WTC11 (cell line): Measurements from ENCODE around the gene SRPK3. TPM values are rescaled to one million over a fixed set of nuclear protein-coding genes. Genes with fewer than 3 reads are reported as not detected.

Experiments used
- ATAC-seq: fragments of 200-7000 bp; cut with Tn5 transposase; 2 replicates; pipeline ENCODE4 v1.10.0; 2021; ENCODE audit warnings: mild to moderate bottlenecking, moderate library complexity
- CTCF ChIA-PET: fragments of 300-600 bp; sonication (Branson Sonifier 250); formaldehyde crosslinking; loops from one replicate; lab custom pipeline; 2021; ENCODE audit warnings: antibody characterized with exemption; lab: Charles Lee
- POLR2A ChIA-PET: fragments of 350-600 bp; sonication (Branson Sonifier 250); formaldehyde crosslinking; loops from one replicate; lab custom pipeline; 2021; ENCODE audit warnings: antibody characterized with exemption; lab: Charles Lee
- DNase-seq: peaks from one replicate; pipeline ENCODE4 v3.0.0; 2021; ENCODE audit warnings: low spot score
- H3K27ac Mint-ChIP-seq: 2 replicates; pipeline ENCODE4 v1.8.0; 2021; ENCODE audit warnings: mixed read lengths
- H3K27me3 Mint-ChIP-seq: 2 replicates; pipeline ENCODE4 v1.8.0; 2021; ENCODE audit warnings: low read depth, mild to moderate bottlenecking, moderate library complexity, mixed read lengths
- H3K36me3 Mint-ChIP-seq: 2 replicates; pipeline ENCODE4 v1.8.0; 2021; ENCODE audit warnings: mixed read lengths
- H3K4me1 Mint-ChIP-seq: 2 replicates; pipeline ENCODE4 v1.8.0; 2022; ENCODE audit warnings: mixed read lengths
- H3K4me3 Mint-ChIP-seq: 2 replicates; pipeline ENCODE4 v1.8.0; 2021; ENCODE audit warnings: mild to moderate bottlenecking, moderate library complexity, mixed read lengths
- H3K9me3 Mint-ChIP-seq: 2 replicates; pipeline ENCODE4 v1.8.0; 2021; ENCODE audit warnings: mixed read lengths
- MXD4 ChIP-seq: fragments of 250-450 bp; sonication (Bioruptor Pico); IDR thresholded peaks from 2 replicates; pipeline ENCODE4 v1.8.0; 2021; ENCODE audit warnings: mild to moderate bottlenecking, moderate library complexity, borderline replicate concordance
- RORB ChIP-seq: fragments of 250-450 bp; sonication (Bioruptor Pico); IDR thresholded peaks from 2 replicates; pipeline ENCODE4 v1.9.0; 2021; ENCODE audit warnings: mild to moderate bottlenecking
- SP1 ChIP-seq: sonication (generic); formaldehyde crosslinking; conservative IDR thresholded peaks from 2 replicates; pipeline ENCODE4 v1.8.1; 2022; ENCODE audit warnings: missing genetic modification reagents
- total RNA-seq: library from RNA; stranded (reverse); gene quantifications from 3 replicates; pipeline ENCODE4 v1.2.3, GENCODE V29; 2021
- TF ChIP-seq, protein P1 (sequence below): fragments of 250-450 bp; sonication (Bioruptor Pico); conservative IDR thresholded peaks from 2 replicates; pipeline ENCODE4 v1.9.0; 2021; ENCODE audit warnings: mild to moderate bottlenecking
- TF ChIP-seq, protein P2 (sequence below): sonication (generic); formaldehyde crosslinking; IDR thresholded peaks from 2 replicates; pipeline ENCODE4 v1.8.1; 2022; ENCODE audit warnings: missing genetic modification reagents, borderline replicate concordance
- TF ChIP-seq, protein P3 (sequence below): sonication (generic); formaldehyde crosslinking; IDR thresholded peaks from 2 replicates; pipeline ENCODE4 v1.8.0; 2022; ENCODE audit warnings: mild to moderate bottlenecking, missing genetic modification reagents
- TF ChIP-seq, protein P4 (sequence below): sonication (generic); formaldehyde crosslinking; IDR thresholded peaks from 2 replicates; pipeline ENCODE4 v1.8.1; 2023; ENCODE audit warnings: mild to moderate bottlenecking, missing genetic modification reagents, borderline replicate concordance
- TF ChIP-seq, protein P5 (sequence below): sonication (generic); formaldehyde crosslinking; IDR thresholded peaks from 2 replicates; pipeline ENCODE4 v1.8.1; 2023; ENCODE audit warnings: mild to moderate bottlenecking, moderate library complexity, missing genetic modification reagents
- TF ChIP-seq, protein P6 (sequence below): fragments of 200-600 bp; IDR thresholded peaks from 2 replicates; pipeline ENCODE4 v1.8.0; 2022; ENCODE audit warnings: antibody characterized with exemption

The SRPK3 gene
- total RNA-seq, 1 experiment from 2014 or later = not detected

DNA sequence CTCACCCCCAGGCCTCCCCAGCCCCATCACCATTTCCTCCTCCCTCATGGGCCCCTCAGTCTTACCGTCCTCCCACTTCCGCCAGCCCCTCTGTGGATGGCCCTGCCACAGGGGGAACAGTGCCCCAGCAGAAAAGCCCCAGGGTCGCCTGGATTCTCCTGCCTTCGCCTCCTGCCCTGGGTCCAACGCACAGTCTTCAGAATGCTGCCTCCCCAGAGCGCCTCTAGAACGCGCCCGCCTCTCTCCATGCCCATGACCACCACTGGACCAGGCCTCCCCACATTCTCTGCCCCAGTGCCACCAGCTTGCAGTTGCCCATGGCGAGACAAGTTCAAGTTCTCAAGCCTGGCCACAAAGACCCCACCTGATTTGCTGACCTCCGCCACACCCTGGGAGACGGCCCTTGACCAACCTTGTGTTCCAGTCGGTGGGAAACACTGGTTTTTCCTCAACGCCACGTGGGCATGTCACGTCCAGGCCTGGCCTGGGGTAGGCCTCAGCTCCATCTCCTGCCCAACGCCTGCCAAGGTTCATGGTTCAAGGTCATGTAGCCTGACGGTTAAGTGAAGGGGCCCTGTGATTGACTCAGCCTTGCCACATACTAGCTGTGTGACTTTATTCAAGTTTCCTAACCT lies 17.4 kb upstream of the SRPK3 start (continued):
- TF ChIP-seq, protein P1, sequence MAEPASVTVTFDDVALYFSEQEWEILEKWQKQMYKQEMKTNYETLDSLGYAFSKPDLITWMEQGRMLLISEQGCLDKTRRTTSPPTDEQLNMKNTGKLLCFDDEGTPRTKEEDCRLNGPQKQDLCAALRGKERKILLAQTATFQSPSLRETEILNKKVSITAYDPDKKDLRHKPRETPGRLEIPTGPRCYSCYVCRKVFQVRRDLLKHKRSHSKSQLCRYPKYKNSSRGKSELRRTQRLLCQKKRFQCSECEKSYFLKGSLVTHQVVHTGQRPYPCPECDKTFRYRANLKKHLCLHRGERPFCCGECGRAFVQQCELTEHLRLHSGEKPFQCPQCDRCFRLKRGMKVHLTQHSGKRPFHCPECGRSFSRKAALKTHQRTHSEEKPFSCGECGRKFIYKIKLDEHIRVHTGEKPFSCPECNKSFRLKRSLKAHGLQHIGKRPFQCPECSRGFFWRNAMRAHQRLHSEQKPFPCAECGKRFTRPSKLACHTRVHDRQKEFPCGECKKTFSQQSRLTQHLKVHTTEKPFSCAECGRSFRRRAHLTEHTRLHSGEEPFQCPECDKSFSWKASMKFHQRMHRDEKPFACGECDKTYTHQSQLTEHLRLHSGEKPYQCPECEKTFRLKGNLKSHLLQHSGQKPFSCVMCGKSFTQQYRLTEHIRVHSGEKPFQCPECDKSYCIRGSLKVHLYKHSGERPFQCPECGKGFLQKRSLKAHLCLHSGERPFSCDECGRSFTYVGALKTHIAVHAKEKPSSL (CRISPR knock-in tag) = no peak
- TF ChIP-seq, protein P2, sequence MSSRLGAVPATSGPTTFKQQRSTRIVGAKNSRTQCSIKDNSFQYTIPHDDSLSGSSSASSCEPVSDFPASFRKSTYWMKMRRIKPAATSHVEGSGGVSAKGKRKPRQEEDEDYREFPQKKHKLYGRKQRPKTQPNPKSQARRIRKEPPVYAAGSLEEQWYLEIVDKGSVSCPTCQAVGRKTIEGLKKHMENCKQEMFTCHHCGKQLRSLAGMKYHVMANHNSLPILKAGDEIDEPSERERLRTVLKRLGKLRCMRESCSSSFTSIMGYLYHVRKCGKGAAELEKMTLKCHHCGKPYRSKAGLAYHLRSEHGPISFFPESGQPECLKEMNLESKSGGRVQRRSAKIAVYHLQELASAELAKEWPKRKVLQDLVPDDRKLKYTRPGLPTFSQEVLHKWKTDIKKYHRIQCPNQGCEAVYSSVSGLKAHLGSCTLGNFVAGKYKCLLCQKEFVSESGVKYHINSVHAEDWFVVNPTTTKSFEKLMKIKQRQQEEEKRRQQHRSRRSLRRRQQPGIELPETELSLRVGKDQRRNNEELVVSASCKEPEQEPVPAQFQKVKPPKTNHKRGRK (CRISPR knock-in tag) = no peak
- TF ChIP-seq, protein P3, sequence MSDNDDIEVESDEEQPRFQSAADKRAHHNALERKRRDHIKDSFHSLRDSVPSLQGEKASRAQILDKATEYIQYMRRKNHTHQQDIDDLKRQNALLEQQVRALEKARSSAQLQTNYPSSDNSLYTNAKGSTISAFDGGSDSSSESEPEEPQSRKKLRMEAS (CRISPR knock-in tag) = no peak
- TF ChIP-seq, protein P4, sequence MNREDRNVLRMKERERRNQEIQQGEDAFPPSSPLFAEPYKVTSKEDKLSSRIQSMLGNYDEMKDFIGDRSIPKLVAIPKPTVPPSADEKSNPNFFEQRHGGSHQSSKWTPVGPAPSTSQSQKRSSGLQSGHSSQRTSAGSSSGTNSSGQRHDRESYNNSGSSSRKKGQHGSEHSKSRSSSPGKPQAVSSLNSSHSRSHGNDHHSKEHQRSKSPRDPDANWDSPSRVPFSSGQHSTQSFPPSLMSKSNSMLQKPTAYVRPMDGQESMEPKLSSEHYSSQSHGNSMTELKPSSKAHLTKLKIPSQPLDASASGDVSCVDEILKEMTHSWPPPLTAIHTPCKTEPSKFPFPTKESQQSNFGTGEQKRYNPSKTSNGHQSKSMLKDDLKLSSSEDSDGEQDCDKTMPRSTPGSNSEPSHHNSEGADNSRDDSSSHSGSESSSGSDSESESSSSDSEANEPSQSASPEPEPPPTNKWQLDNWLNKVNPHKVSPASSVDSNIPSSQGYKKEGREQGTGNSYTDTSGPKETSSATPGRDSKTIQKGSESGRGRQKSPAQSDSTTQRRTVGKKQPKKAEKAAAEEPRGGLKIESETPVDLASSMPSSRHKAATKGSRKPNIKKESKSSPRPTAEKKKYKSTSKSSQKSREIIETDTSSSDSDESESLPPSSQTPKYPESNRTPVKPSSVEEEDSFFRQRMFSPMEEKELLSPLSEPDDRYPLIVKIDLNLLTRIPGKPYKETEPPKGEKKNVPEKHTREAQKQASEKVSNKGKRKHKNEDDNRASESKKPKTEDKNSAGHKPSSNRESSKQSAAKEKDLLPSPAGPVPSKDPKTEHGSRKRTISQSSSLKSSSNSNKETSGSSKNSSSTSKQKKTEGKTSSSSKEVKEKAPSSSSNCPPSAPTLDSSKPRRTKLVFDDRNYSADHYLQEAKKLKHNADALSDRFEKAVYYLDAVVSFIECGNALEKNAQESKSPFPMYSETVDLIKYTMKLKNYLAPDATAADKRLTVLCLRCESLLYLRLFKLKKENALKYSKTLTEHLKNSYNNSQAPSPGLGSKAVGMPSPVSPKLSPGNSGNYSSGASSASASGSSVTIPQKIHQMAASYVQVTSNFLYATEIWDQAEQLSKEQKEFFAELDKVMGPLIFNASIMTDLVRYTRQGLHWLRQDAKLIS (CRISPR knock-in tag) = no peak

DNA sequence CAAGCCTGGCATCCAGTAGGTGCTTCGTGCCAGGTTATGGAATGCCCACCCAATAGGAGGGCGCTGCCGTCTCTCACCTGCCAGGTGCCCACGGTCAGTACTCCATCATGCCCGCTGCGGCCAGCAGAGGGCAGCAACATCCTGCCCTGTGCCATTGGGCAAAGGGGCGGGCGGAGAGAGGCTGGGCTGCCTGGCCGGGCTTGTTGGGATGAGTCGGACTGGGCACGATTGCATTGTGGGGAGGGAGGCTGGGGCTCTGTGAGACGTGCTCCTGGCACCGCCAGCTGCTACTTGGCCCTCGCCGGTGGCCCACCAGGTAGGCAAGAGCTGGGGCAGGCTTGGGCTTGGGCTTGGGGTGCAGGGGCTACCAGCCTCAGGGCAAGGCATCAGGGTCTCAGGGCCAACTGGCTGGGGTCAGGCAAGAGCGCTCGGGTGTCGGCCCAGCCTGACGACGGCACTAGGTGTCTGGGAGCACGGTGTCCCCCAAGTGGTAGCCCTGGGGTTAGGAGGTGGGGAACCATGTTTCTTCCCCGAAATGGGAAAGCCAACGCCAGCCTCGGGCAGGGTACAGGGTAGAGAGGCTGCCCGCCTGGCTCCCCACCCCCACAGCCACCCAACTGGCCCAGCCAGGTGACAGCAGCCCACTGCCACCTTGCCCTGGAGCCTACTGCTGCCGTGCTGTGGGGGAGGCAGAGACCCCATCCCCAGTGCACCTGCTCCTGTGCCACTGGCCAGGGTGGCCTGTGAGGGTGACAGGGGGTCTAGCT lies 16.7 kb upstream of the SRPK3 start, which contains the start of gene PLXNB3:
PLXNB3 (plus strand) TSS at position 261 of the 767 bp plus-strand sequence. CDS start 1,287 bp downstream, outside the sequence.
- DNase-seq (peak; percentile 82), ATAC-seq (peak; percentile 88)
- no peak within 1 kb of the TSS for H3K27ac Mint-ChIP-seq
- H3K4me3 Mint-ChIP-seq = no peak within 1 kb of the TSS
- no peaks in the 10 kb centered on the region for H3K36me3 Mint-ChIP-seq
- H3K4me1 Mint-ChIP-seq = peaks cover 3% of the 10 kb centered on the region; the same call in 1 of the 2 replicates
- no peaks in the 10 kb centered on the region for H3K27me3 Mint-ChIP-seq
- TF ChIP-seq, protein P5, sequence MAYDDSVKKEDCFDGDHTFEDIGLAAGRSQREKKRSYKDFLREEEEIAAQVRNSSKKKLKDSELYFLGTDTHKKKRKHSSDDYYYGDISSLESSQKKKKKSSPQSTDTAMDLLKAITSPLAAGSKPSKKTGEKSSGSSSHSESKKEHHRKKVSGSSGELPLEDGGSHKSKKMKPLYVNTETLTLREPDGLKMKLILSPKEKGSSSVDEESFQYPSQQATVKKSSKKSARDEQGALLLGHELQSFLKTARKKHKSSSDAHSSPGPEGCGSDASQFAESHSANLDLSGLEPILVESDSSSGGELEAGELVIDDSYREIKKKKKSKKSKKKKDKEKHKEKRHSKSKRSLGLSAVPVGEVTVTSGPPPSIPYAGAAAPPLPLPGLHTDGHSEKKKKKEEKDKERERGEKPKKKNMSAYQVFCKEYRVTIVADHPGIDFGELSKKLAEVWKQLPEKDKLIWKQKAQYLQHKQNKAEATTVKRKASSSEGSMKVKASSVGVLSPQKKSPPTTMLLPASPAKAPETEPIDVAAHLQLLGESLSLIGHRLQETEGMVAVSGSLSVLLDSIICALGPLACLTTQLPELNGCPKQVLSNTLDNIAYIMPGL (CRISPR knock-in tag) = peak; percentile 44; the same call in 1 of the 2 replicates
- TF ChIP-seq, protein P4 (CRISPR knock-in tag) = no peak
- TF ChIP-seq RORB (CRISPR knock-in tag) = no peak
- TF ChIP-seq, protein P3 (CRISPR knock-in tag) = 0 out of 2 replicates have a peak, but pooled peaks have one; percentile 27
- TF ChIP-seq MXD4 (CRISPR knock-in tag) = no peak
- TF ChIP-seq, protein P6, sequence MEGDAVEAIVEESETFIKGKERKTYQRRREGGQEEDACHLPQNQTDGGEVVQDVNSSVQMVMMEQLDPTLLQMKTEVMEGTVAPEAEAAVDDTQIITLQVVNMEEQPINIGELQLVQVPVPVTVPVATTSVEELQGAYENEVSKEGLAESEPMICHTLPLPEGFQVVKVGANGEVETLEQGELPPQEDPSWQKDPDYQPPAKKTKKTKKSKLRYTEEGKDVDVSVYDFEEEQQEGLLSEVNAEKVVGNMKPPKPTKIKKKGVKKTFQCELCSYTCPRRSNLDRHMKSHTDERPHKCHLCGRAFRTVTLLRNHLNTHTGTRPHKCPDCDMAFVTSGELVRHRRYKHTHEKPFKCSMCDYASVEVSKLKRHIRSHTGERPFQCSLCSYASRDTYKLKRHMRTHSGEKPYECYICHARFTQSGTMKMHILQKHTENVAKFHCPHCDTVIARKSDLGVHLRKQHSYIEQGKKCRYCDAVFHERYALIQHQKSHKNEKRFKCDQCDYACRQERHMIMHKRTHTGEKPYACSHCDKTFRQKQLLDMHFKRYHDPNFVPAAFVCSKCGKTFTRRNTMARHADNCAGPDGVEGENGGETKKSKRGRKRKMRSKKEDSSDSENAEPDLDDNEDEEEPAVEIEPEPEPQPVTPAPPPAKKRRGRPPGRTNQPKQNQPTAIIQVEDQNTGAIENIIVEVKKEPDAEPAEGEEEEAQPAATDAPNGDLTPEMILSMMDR = peak; percentile 59; the same call in 1 of the 2 replicates
- TF ChIP-seq SP1 (CRISPR knock-in tag) = 0 out of 2 replicates have a peak, but pooled peaks have one; percentile 17
- CTCF ChIA-PET = interaction anchor here (0.6 to 1.6 kb wide), 2 partner anchors 17 to 183 kb away, joined by 3 to 5 read pairs; no protein-coding TSS in a partner anchor
- H3K9me3 Mint-ChIP-seq = no peaks in the 10 kb centered on the region
- POLR2A ChIA-PET = no interaction called here
